K562 (cell line): ENCODE results near the gene SLC6A8. TPM values are rescaled to one million over a fixed set of nuclear protein-coding genes. Genes with fewer than 3 reads are reported as not detected.

Experiments used
- ATAC-seq: fragments of 200-7000 bp; cut with Tn5 transposase; 3 replicates; pipeline ENCODE4 v1.9.1; 2020; ENCODE audit warnings: moderate library complexity
- BruUV-seq: library from RNA; stranded (reverse); fragments of 400-500 nt; replicated peaks from 2 replicates; lab custom pipeline; 2021; lab: Mats Ljungman, UMichigan
- CTCF ChIA-PET: fragments of 300-600 bp; formaldehyde crosslinking; extraction: SDS; loops from one replicate; lab custom pipeline; 2021; ENCODE audit warnings: low intra/inter-chr PET ratio; lab: Yijun Ruan, JAX
- POLR2A ChIA-PET: fragments of 300-600, 350-650 bp; sonication (Branson Sonifier 250); formaldehyde crosslinking; extraction: SDS; loops from one replicate; lab custom pipeline; 2021; ENCODE audit warnings: antibody characterized with exemption, inconsistent platforms; lab: Yijun Ruan, JAX
- DNase-seq, 4 experiments: peaks; one replicate each; pipeline versions ENCODE4 v3.0.0 to v3.0.0-alpha.2; 2011 to 2018; ENCODE audit warnings: low spot score in 3 of 4, mixed read lengths in 3 of 4; ENCODE audit errors: extremely low read depth in 1 of 4
- FAIRE-seq: peaks from 2 replicates; lab custom pipeline; 2011; peaks lifted over from hg19 to GRCh38; lab: Jason Lieb, UNC
- H2AFZ ChIP-seq: 2 replicates; pipeline ENCODE4 v1.6.0; 2011; ENCODE audit warnings: low read depth, low read length, control low read depth, inconsistent platforms
- H3K27ac ChIP-seq: fragments of 200-600 bp; 3 replicates; pipeline ENCODE4 v1.8.0; 2011; ENCODE audit warnings: low read depth, mild to moderate bottlenecking, control low read depth, inconsistent platforms, low read length, moderate library complexity, mixed read lengths; ENCODE audit errors: extremely low read depth
- H3K27me3 ChIP-seq, 2 experiments: fragments of 300-600 bp in 1 of 2; 2 replicates in 1 of 2; 3 replicates in 1 of 2; pipeline versions ENCODE4 v1.6.0 to v1.8.0; 2011; ENCODE audit warnings: inconsistent platforms in 2 of 2, low read length in 2 of 2, mild to moderate bottlenecking in 1 of 2, mixed read lengths in 1 of 2, moderate library complexity in 1 of 2; ENCODE audit not compliant: control insufficient read depth in 2 of 2, insufficient read depth in 2 of 2
- H3K36me3 ChIP-seq: fragments of 300-600 bp; 3 replicates; pipeline ENCODE4 v1.8.0; 2011; ENCODE audit warnings: mild to moderate bottlenecking, low read length, inconsistent platforms; ENCODE audit not compliant: control insufficient read depth, insufficient read depth
- H3K4me1 ChIP-seq, 2 experiments: fragments of 200-600 bp in 1 of 2; replicated peaks in 1 of 2; 2 replicates in 1 of 2; 3 replicates in 1 of 2; pipeline versions ENCODE4 v1.5.1 to v1.8.0; 2011; ENCODE audit warnings: inconsistent platforms in 2 of 2, low read length in 2 of 2, mild to moderate bottlenecking in 1 of 2, mixed read lengths in 1 of 2, moderate library complexity in 1 of 2; ENCODE audit not compliant: control insufficient read depth in 2 of 2, insufficient read depth in 2 of 2
- H3K4me2 ChIP-seq: 2 replicates; pipeline ENCODE4 v1.6.1; 2011; ENCODE audit warnings: low read length, control low read depth, inconsistent platforms, mixed read lengths; ENCODE audit not compliant: insufficient read depth
- H3K4me3 ChIP-seq: fragments of 200-600 bp; sonication (generic), shearing (Covaris generic); 2 replicates; pipeline ENCODE4 v1.5.1; 2016; ENCODE audit warnings: control low read depth, inconsistent platforms
- H3K79me2 ChIP-seq: fragments of 200-600 bp; 3 replicates; pipeline ENCODE4 v1.8.0; 2011; ENCODE audit warnings: low read length, inconsistent platforms; ENCODE audit not compliant: control insufficient read depth, insufficient read depth
- H3K9ac ChIP-seq, 2 experiments: 2 replicates each; pipeline versions ENCODE4 v1.6.0 to v1.6.1; 2011; ENCODE audit warnings: low read depth in 2 of 2, low read length in 2 of 2, control low read depth in 1 of 2, inconsistent platforms in 1 of 2, mild to moderate bottlenecking in 1 of 2, mixed read lengths in 1 of 2; ENCODE audit not compliant: insufficient read depth in 1 of 2
- H3K9me1 ChIP-seq: one replicate; pipeline ENCODE4 v1.6.0; 2011; ENCODE audit warnings: inconsistent platforms, mild to moderate bottlenecking, low read length, moderate library complexity; ENCODE audit not compliant: control insufficient read depth, insufficient read depth
- H3K9me3 ChIP-seq: replicated peaks from 2 replicates; pipeline ENCODE4 v1.5.1; 2011; ENCODE audit warnings: low read depth, low read length, inconsistent platforms; ENCODE audit not compliant: control insufficient read depth, insufficient read depth
- H4K20me1 ChIP-seq: replicated peaks from 2 replicates; pipeline ENCODE4 v1.6.1; 2011; ENCODE audit warnings: low read length, inconsistent platforms, mixed read lengths; ENCODE audit not compliant: control insufficient read depth, insufficient read depth
- IRF9 ChIP-seq: fragments of 450-650 bp; IDR thresholded peaks from 2 replicates; pipeline ENCODE4 v1.6.1; 2016; ENCODE audit warnings: missing biosample characterization, missing genetic modification characterization
- NR3C1 ChIP-seq: sonication (generic); formaldehyde crosslinking; IDR thresholded peaks from 2 replicates; pipeline ENCODE4 v1.8.1; 2022; ENCODE audit warnings: missing genetic modification reagents
- NRF1 ChIP-seq, 2 experiments: fragments of 450-650 bp; IDR thresholded peaks in 1 of 2; conservative IDR thresholded peaks in 1 of 2; 2 replicates each; pipeline ENCODE4 v1.6.1; 2014; ENCODE audit warnings: mild to moderate bottlenecking in 2 of 2
- SRSF1 ChIP-seq: fragments of 200-400 bp; formaldehyde crosslinking; IDR thresholded peaks from 2 replicates; pipeline ENCODE4 v1.6.1; 2017; ENCODE audit warnings: mild to moderate bottlenecking, low read depth, low read length, moderate library complexity
- ZBTB7A ChIP-seq: IDR thresholded peaks from 2 replicates; pipeline ENCODE4 v1.6.1; 2011; ENCODE audit warnings: low read depth, mild to moderate bottlenecking, low read length, moderate library complexity, borderline replicate concordance; ENCODE audit not compliant: control insufficient read depth
- WGBS: fragments of 100-300 bp; shearing (Covaris generic); methylation state at CpG from one replicate; pipeline ENCODE4 v1.1.6; 2016; ENCODE audit warnings: low coverage, mixed read lengths; ENCODE audit not compliant: insufficient coverage; ENCODE audit errors: missing lambda C conversion rate; 5-methylcytosine and 5-hydroxymethylcytosine counted together
- in situ Hi-C: fragments of 300-500 bp; cut with MboI; formaldehyde crosslinking; loops from 4 replicates; pipeline ENCODE4 v1.15.0; 2018; ENCODE audit warnings: inconsistent platforms, mixed read lengths
- intact Hi-C: fragments of 100-400 bp; cut with micrococcal nuclease; formaldehyde crosslinking; loops from 2 replicates; pipeline ENCODE4 v1.14.2; 2022
- polyA plus RNA-seq, 8 experiments: library from polyadenylated mRNA; depleted of rRNA in 4 of 8; stranded (reverse) in 5 of 8; unstranded in 3 of 8; fragments of >200 nt; fragmentation: Nextera tagmentation in 2 of 8; fragmentation: Illumina TruSeq in 1 of 8; extraction: Ambion mirVana in 2 of 8; extraction: Trizol in 1 of 8; gene quantifications; 2 replicates each; pipeline versions ENCODE4 v1.2.1 to v1.2.3, GENCODE V29; 2011 to 2014; ENCODE audit warnings: inconsistent platforms in 1 of 8, missing spikeins in 1 of 8
- total RNA-seq, 7 experiments: library from RNA; depleted of rRNA in 6 of 7; stranded (reverse); fragments of >200 nt in 6 of 7; fragmentation: Illumina TruSeq in 2 of 7; extraction: Trizol in 2 of 7; gene quantifications; 2 replicates each; pipeline versions ENCODE4 v1.2.1 to v1.2.3, GENCODE V29; 2011 to 2021; ENCODE audit warnings: low replicate concordance in 1 of 7

The SLC6A8 gene
- total and polyA plus RNA-seq, 9 of the 15 experiments (the other 6 are each of a cell fraction or from before 2014, with no cell fraction given) = 0.68 to 144 (median 34.3) TPM

DNA sequence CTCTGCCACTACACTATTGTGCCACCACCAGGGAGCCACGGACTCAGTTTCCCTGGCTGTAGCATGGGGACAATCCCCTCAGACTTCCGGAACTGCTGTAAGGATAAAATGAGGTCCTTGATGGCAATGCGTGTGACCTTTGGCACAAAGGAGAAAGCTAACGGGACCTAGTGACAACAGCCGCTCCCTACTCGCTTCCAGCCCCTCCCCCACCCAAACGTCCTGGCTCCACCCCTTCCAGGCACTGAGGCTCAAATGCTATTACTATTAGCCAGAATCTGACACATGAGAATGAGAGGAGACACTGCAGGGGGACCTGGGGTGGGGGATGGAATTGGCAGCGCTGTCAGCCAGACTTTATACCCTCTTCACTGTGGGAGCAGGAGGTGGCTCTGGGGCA, 46.1 kb upstream of the SLC6A8 start:
- Histone ChIP-seq H2AFZ (0 out of 2 replicates have a peak overlapping the region, but pooled peaks have one; percentile 65), H3K4me3 (no peak overlapping the region), H3K9me3 (no peaks in the 10 kb centered on the region), H3K36me3 (no peaks in the 10 kb centered on the region), H3K27ac (no peak overlapping the region), H3K9me1 (no peaks in the 10 kb centered on the region), H3K4me2 (0 out of 2 replicates have a peak overlapping the region, but pooled peaks have one; percentile 25), H3K27me3 (peaks cover 0 to 22% of the 10 kb centered on the region in 2 experiments; a peak in 3 of 5 replicates), H3K79me2 (no peaks in the 10 kb centered on the region), H3K9ac (peak overlapping the region in 1 of 2 experiments; percentile 45; a peak in 2 of 4 replicates), H4K20me1 (no peaks in the 10 kb centered on the region), H3K4me1 (peaks cover 6 to 75% of the 10 kb centered on the region in 2 experiments; a peak in 3 of 5 replicates)
- intact Hi-C loops = no loop called here
- peak in 3 of 4 experiments; percentile 29 to 58 (median 58) for DNase-seq
- no peak for FAIRE-seq
- POLR2A ChIA-PET = no interaction called here
- ATAC-seq = peak; percentile 51
- no TSS peak for BruUV-seq
- TF ChIP-seq SRSF1 = no peak
- no peak for TF ChIP-seq IRF9 (tag)
- TF ChIP-seq ZBTB7A = 0 out of 2 replicates have a peak, but pooled peaks have one; percentile 12
- no peak for TF ChIP-seq NRF1 (conservative IDR thresholded peaks at IDR 0.05 in 1 of 2, IDR thresholded peaks at IDR 0.05 in 1 of 2)
- TF ChIP-seq NR3C1 (CRISPR knock-in tag) = no peak
- CTCF ChIA-PET = no interaction called here
- in situ Hi-C loops = no loop called here
- 8% methylated on average over 8 of the region's 8 CpGs for WGBS
